ENCODE results near the gene PDS5B. TPM values are rescaled to one million over a fixed set of nuclear protein-coding genes. Genes with fewer than 3 reads are reported as not detected.
"Not testable (repeated sequence)": the region's sequence is repeated elsewhere in the genome, so short reads cannot be mapped to it uniquely, and the experiment has no call there.

PDS5B gene
- total RNA-seq, 6 experiments from 2014 or later = 11.9 to 14.2 (median 12.5) TPM

DNA sequence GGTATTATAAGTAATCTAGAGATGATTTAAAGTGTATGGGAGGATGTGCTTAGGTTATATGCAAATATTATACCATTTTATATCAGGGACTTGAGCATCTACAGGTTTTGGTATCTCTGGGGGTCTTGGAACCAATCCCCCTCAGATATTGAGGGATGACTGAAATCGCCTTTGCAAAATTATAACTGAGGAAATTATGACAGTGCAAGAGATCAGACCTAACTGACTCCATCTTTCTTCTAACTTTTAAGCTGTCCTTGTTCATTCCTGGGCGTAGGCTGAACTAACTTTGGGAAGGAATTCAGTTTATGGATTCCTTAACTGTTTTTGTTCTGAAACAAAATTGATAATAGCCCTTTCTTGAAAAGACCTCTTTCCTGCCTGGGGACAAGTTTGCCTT is 239.2 kb downstream of the PDS5B start:
- Histone ChIP-seq H3K4me3 (no peak overlapping the region), H3K9me3 (no peaks in the 10 kb centered on the region), H3K4me1 (no peaks in the 10 kb centered on the region), H3K27ac (no peak overlapping the region), H3K27me3 (no peaks in the 10 kb centered on the region), H3K36me3 (no peaks in the 10 kb centered on the region)
- WGBS (ENCODE audit: insufficient coverage, low coverage, low lambda C conversion rate, missing lambda C conversion rate) = 79% methylated on average over 2 of the region's 2 CpGs
- DNase-seq (no peak), ATAC-seq (no peak)
- TF ChIP-seq CTCF (IDR thresholded peaks at IDR 0.05) = no peak
- no peak for TF ChIP-seq POLR2A (IDR thresholded peaks at IDR 0.05)
- intact Hi-C loops (cut with DNase I) = no loop called here

DNA sequence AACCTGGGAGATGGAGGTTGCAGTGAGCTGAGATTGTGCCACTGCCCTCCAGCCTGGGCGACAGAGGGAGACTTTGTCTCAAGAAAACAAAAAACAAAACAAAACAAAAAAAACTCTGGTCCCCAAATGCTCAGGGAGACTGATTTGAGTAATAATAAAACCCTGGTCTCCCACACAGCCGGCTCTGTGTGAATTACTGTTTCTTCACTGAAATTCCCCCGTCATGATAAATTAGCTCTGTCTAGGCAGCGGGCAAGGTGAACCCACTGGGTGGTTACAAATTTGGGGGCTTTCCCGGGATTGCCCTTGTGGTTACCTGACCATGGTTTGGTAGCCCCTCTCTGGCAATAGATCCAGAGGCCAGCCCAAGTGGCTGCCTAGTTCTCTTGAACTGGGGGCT is 240.1 kb downstream of the PDS5B start:
- intact Hi-C loops (cut with DNase I); H3K27me3 ChIP-seq; H3K36me3 ChIP-seq; ATAC-seq; H3K9me3 ChIP-seq; DNase-seq; H3K4me3 ChIP-seq; H3K4me1 ChIP-seq; H3K27ac ChIP-seq: not testable (repeated sequence)
- 58% methylated on average over 4 of the region's 5 CpGs for WGBS (ENCODE audit: insufficient coverage, low coverage, low lambda C conversion rate, missing lambda C conversion rate)

Small RNA genes lying within 50 kb of the gene (small RNA-seq; reads per million reads assigned to genes)
- gene RNY1P4 = 0 reads per million in 2 experiments

Other genes starting within 250 kb of the PDS5B start
- gene N4BP2L1, start 158.3 kb upstream of the PDS5B start, total RNA-seq = 10 to 100 TPM; 17.4 to 56.9 (median 26.5) TPM
- 10 to 100 TPM; 48.8 to 99.7 (median 61.1) TPM for gene N4BP2L2, start 47.7 kb upstream of the PDS5B start, total RNA-seq